Measurements from ENCODE around the gene DPP8. TPM values are rescaled to one million over a fixed set of nuclear protein-coding genes. Genes with fewer than 3 reads are reported as not detected.

DPP8 gene
- total RNA-seq, 2 donors from 2014 or later = 34.2 to 34.3 TPM

GRCh38 chr15:65541231-65541820, 23.8 kb upstream of the DPP8 start:
- DNase-seq = no peak
- intact Hi-C loops (cut with DNase I) = no loop called here
- Histone ChIP-seq H3K27me3 (no peaks in the 10 kb centered on the region), H3K36me3 (no peaks in the 10 kb centered on the region), H3K9ac (ENCODE audit: low read depth in 2 of 2, low read length in 2 of 2) (no peak overlapping the region), H3K4me1 (no peaks in the 10 kb centered on the region), H3K9me3 (no peaks in the 10 kb centered on the region), H3K4me3 (no peak overlapping the region), H3K27ac (no peak overlapping the region)
- TF ChIP-seq CTCF (IDR thresholded peaks at IDR 0.05) = no peak

- H3K9me3 ChIP-seq = no peaks in the 10 kb centered on the region
- H3K27ac ChIP-seq = no peak overlapping the region
- no peak for TF ChIP-seq CTCF (IDR thresholded peaks at IDR 0.05)
- no peaks in the 10 kb centered on the region for H3K27me3 ChIP-seq
- H3K36me3 ChIP-seq = no peaks in the 10 kb centered on the region
- H3K4me3 ChIP-seq = no peak overlapping the region
- H3K4me1 ChIP-seq = no peaks in the 10 kb centered on the region
- H3K9ac ChIP-seq (ENCODE audit: low read depth in 2 of 2, low read length in 2 of 2) = no peak overlapping the region
- DNase-seq = no peak
- intact Hi-C loops (cut with DNase I) = no loop called here
These were observed 22.8 kb upstream of the DPP8 start for GRCh38 chr15:65540314-65540713.

- no peak for DNase-seq
- intact Hi-C loops (cut with DNase I) = no loop called here
These were observed 17.7 kb upstream of the DPP8 start for GRCh38 chr15:65535192-65535591.

GRCh38 chr15:65533057-65533756, 15.7 kb upstream of the DPP8 start:
- no peaks in the 10 kb centered on the region for H3K9me3 ChIP-seq
- H3K36me3 ChIP-seq = no peaks in the 10 kb centered on the region
- peak overlapping the region; percentile 31 for H3K27ac ChIP-seq
- H3K9ac ChIP-seq (ENCODE audit: low read depth in 2 of 2, low read length in 2 of 2) = no peak overlapping the region
- H3K4me1 ChIP-seq = peaks cover 7% of the 10 kb centered on the region
- TF ChIP-seq CTCF (IDR thresholded peaks at IDR 0.05) = no peak
- intact Hi-C loops (cut with DNase I) = no loop called here
- DNase-seq = no peak
- H3K4me3 ChIP-seq = no peak overlapping the region
- no peaks in the 10 kb centered on the region for H3K27me3 ChIP-seq

More at GRCh38 chr15:65535192-65535591, 17.7 kb upstream of the DPP8 start:
- Histone ChIP-seq H3K36me3 (no peaks in the 10 kb centered on the region), H3K4me3 (no peak overlapping the region), H3K9me3 (no peaks in the 10 kb centered on the region), H3K27me3 (no peaks in the 10 kb centered on the region), H3K27ac (no peak overlapping the region), H3K4me1 (peaks cover 7% of the 10 kb centered on the region), H3K9ac (ENCODE audit: low read depth in 2 of 2, low read length in 2 of 2) (no peak overlapping the region)
- TF ChIP-seq CTCF (IDR thresholded peaks at IDR 0.05) = no peak

- H3K4me3 ChIP-seq = no peak overlapping the region
- no peak overlapping the region for H3K9ac ChIP-seq (ENCODE audit: low read depth in 2 of 2, low read length in 2 of 2)
- TF ChIP-seq CTCF (IDR thresholded peaks at IDR 0.05) = no peak
- no peaks in the 10 kb centered on the region for H3K9me3 ChIP-seq
- H3K27ac ChIP-seq = peak overlapping the region; percentile 31
- H3K36me3 ChIP-seq = no peaks in the 10 kb centered on the region
- intact Hi-C loops (cut with DNase I) = no loop called here
- DNase-seq = no peak
- H3K4me1 ChIP-seq = peaks cover 7% of the 10 kb centered on the region
- H3K27me3 ChIP-seq = no peaks in the 10 kb centered on the region
These were observed 15.2 kb upstream of the DPP8 start for GRCh38 chr15:65532738-65533051.
